SH-SY5Y (cell line): ENCODE data around the gene UBE2A.

Experiments used
- GATA2 ChIP-seq: IDR thresholded peaks from 2 replicates; pipeline ENCODE4 v1.6.1; 2011; ENCODE audit warnings: mild to moderate bottlenecking, low read depth, low read length
- GATA3 ChIP-seq: IDR thresholded peaks from 2 replicates; pipeline ENCODE4 v1.6.1; 2011; ENCODE audit warnings: low read depth, mild to moderate bottlenecking, low read length, moderate library complexity

UBE2A gene

GRCh38 chrX:119625843-119626242 is 51.5 kb downstream of the UBE2A start:
- TF ChIP-seq GATA3 (no peak), GATA2 (no peak)
